Stomach smooth muscle (tissue), 2 donors: ENCODE data around the gene FADS6.

Source experiments
- H3K27ac ChIP-seq: one replicate; pipeline ENCODE4 v1.7.0; 2013; ENCODE audit warnings: mild to moderate bottlenecking, low read length, inconsistent platforms
- H3K27me3 ChIP-seq, 2 donors: one replicate each; pipeline ENCODE4 v1.7.0; 2013; ENCODE audit warnings: low read length in 2 of 2; ENCODE audit not compliant: insufficient read depth in 2 of 2, control insufficient read depth in 1 of 2
- H3K36me3 ChIP-seq, 2 donors: one replicate each; pipeline ENCODE4 v1.7.0; 2013; ENCODE audit warnings: low read length in 2 of 2; ENCODE audit not compliant: control insufficient read depth in 2 of 2, insufficient read depth in 2 of 2
- H3K4me1 ChIP-seq: one replicate; pipeline ENCODE4 v1.7.0; 2013; ENCODE audit warnings: low read length; ENCODE audit not compliant: control insufficient read depth, insufficient read depth
- H3K4me3 ChIP-seq, 2 donors: one replicate each; pipeline ENCODE4 v1.7.0; 2013; ENCODE audit warnings: low read length in 2 of 2
- H3K9ac ChIP-seq, 2 donors: one replicate each; pipeline ENCODE4 v1.7.0; 2013; ENCODE audit warnings: low read length in 2 of 2, mild to moderate bottlenecking in 1 of 2
- H3K9me3 ChIP-seq, 2 donors: one replicate each; pipeline ENCODE4 v1.7.0; 2013; ENCODE audit warnings: low read length in 2 of 2; ENCODE audit not compliant: control insufficient read depth in 2 of 2
- donor health status: healthy.
- donor health status: Pancreatic carcinoma.

Gene FADS6

DNA sequence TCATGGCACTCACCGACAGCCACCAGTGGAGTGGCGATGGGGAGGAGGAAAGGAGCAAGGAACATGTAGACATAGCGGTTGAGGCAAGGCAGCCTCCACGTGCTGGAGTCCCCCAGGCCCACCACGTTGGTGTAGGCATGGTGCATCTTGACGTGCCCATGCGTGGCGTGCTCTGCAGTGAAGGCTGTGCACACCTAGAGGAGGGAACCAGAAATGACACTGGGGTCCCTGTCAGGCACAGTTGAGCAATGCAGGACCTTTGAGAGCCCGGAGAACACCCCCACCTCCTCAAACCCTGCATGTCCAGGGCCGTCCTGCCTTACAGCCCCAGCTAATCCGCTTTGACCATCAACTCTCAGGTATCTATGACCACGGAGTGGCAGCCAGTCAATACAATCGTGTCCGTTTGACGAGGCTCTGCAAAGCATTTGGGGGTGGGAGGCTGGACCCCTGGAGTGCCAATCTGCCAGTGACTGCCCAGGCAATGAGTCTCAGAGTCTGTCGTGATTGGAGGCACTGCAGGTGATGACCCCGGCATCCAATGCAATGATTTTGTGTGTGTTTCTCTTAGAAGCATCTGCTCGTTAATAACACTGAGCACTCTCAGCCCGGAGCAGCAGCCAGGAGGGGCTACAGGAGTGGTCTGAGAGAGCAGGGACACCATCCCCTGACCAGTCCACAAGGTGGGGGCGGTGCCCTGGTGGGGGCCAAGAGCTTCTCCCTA lies 10.8 kb downstream of the FADS6 start:
- H3K27ac ChIP-seq, result no peak overlapping the region
- no peaks in the 10 kb centered on the region for H3K36me3 ChIP-seq
- no peak overlapping the region for H3K9ac ChIP-seq
- no peaks in the 10 kb centered on the region for H3K9me3 ChIP-seq
- no peaks in the 10 kb centered on the region for H3K4me1 ChIP-seq
- no peak overlapping the region for H3K4me3 ChIP-seq
- peaks cover 0 to 19% of the 10 kb centered on the region in 2 donors for H3K27me3 ChIP-seq

DNA sequence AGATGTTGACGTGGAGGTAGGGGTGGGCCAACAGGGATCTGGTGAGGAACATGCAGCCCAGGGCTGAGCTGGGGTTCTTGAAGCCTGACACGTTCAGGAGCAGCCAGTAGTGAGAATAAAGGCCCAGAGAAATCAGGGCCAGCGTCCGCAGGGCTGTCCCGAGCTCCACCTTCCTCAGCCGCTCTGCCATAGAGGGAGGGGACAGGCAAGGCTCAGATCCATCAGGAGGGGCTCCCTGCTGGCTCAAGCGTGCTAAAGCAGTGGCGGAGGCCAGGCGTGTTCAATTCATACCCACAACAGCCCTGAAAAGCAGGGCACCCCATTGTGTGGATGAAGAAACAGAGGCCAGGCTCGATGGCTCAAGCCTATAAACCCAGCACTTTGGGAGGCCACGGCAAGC lies 12.4 kb downstream of the FADS6 start:
- Histone ChIP-seq H3K36me3 (no peaks in the 10 kb centered on the region), H3K9ac (no peak overlapping the region), H3K4me3 (no peak overlapping the region), H3K4me1 (no peaks in the 10 kb centered on the region), H3K9me3 (no peaks in the 10 kb centered on the region), H3K27ac (no peak overlapping the region), H3K27me3 (peaks cover 0 to 19% of the 10 kb centered on the region in 2 donors)

DNA sequence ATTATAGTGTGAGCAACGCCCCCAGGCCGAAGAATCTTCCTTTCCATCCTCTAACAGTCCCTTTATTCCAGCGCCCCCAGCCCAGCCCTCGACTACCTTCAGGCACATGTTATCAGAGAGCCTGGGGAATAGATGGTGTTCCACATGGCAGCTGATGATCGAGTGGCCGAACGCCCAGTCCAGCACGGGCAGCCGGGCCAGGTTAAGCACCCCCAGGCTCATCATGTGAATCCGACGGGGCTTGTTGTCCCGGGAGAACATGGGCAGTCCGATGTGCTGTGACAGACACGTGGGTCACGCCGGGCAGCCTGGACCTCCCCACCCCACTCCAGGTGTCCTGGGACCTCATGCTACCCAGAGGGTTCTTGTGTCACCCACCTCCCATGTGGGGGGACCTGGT lies 14.1 kb downstream of the FADS6 start:
- H3K4me1 ChIP-seq, result no peaks in the 10 kb centered on the region
- H3K27ac ChIP-seq, result no peak overlapping the region
- no peaks in the 10 kb centered on the region for H3K9me3 ChIP-seq
- peaks cover 0 to 17% of the 10 kb centered on the region in 2 donors for H3K27me3 ChIP-seq
- no peaks in the 10 kb centered on the region for H3K36me3 ChIP-seq
- no peak overlapping the region for H3K4me3 ChIP-seq
- H3K9ac ChIP-seq, result no peak overlapping the region

DNA sequence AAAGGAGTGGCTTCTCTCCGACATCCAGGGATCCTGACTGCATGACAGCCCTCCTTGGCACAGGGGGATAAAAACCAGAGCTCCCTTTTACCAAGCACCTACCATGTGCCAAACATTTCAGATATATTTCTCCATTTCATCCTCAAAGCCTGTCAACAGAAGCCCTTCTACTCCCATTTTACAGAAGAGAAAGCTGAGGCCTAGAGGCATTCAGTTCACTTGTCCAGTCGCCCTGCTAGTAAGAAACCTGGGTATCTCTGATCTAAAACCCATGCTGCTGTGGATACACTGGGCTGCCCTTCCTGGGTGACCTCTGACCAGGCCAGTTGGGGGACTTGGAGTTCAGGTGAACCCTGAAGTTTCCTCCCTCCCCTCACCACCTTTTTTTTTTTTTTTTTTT lies 14.8 kb downstream of the FADS6 start:
- no peaks in the 10 kb centered on the region for H3K36me3 ChIP-seq
- H3K4me1 ChIP-seq, result no peaks in the 10 kb centered on the region
- H3K4me3 ChIP-seq, result no peak overlapping the region
- no peak overlapping the region for H3K9ac ChIP-seq
- H3K27me3 ChIP-seq, result peaks cover 0 to 14% of the 10 kb centered on the region in 2 donors
- H3K27ac ChIP-seq, result no peak overlapping the region
- H3K9me3 ChIP-seq, result no peaks in the 10 kb centered on the region

DNA sequence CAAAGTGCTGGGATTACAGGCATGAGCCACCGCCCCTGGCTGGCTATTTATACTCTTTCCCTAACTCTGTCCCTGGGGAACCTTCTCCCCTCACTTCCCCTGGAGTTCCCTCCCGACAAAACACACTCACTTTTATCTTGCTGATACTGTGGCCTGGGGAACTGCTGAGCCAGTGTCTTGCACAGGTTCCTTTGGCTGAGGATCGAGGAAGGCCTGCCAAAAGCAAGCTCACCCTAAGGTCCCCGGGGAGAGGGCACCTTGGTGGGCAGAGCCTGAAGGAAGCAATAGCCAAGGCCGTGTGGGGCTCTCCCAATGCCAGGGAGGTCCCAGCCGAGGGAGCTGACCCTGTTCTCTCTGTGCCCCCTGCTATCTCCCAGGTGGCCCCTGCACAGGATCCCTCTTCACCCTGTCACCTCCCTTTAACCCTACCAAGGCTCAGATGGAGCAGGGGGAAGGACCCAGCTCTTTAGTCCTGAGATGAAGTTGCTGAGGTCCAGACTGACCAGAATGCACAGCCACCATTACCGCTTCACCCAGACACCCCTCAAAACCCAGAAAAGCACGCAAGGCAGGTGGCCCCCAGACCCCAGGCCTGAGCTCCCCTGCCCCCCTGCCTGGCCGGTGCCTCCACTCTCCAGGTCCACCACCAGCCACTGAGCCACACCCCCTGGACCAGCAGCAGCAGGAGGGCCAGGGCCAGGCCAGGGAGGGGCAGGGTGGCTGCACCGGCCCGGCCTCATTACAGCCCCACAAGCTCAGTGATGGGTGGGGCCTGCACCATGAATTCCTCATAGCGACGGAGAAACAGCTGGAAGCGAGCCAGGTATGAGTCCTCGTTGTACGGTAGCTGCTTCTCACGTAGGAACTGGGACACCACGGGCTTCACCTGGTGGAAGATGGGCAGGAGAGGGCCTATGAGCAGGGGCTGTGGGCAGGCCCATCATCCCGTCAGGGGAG lies 15.6 kb downstream of the FADS6 start:
- Histone ChIP-seq H3K4me1 (no peaks in the 10 kb centered on the region), H3K36me3 (no peaks in the 10 kb centered on the region), H3K27me3 (peaks cover 0 to 11% of the 10 kb centered on the region in 2 donors), H3K9me3 (no peaks in the 10 kb centered on the region), H3K27ac (no peak overlapping the region), H3K4me3 (no peak overlapping the region), H3K9ac (no peak overlapping the region)

DNA sequence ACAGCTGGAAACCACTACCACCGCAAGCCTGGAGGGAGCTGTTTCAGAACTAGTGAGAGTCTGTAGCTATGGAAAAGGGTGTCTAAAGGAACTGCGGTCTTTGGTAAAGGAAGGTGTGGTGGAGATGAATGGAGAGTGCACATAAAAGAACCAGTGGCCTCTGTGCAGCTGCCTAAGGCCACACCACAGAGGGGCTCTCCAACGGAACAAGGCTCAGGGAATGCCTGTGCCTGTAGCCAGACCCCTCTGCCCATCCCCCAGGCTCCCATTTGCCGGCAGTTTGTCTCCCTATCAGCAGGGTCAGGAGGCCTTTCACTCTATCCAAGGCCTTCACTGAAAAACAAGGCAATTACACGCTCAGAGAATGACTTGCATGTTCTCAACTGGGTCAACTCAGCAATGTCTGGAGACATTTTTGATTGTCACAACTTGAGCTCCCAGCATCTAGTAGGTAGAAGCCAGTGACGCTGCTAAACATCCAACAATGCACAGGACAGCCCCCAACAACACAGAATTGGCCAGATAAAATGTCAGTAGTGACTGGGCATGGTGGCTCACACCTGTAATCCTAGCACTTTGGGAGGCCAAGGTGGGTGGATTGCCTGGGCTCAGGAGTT lies 17.3 kb downstream of the FADS6 start:
- Histone ChIP-seq H3K27ac (no peak overlapping the region), H3K9me3 (no peaks in the 10 kb centered on the region)

DNA sequence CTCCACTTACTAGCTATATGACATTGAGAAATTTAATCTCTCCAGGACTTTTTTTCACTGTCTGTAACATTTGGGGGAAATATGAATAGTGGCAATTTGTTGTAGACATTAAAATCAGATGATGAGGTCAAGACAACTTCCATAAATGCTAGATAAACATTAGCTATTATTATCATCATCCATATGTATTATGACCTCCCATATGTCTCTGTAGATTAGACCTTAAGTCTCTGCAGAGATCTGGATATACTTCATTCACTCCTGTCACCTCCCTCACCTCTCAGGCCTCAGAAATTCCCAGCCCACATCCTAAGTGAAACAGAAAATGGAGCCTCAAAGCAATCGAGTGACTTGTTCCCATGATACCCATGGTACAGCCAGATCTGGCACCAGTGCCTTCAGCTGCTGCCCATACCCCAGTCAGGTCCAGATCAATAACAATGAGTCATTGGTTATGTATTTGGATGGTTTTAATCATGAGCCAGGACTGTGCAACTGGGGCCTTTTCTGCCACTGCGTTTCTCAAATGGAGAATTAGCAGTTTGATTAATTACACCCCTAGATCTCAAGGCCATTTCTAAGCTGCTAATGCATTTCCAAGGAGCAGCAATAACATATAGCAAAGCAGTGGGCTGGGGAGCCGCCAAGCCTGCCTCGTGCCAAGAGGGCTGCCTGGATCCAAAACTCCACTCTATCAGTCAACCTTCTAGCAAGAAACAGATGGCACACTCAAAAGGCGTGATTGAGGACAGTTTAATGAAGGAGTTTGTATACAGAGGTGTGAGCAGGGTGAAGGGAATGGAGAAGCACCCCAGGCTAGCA lies 18.1 kb downstream of the FADS6 start:
- Histone ChIP-seq H3K27me3 (peaks cover 0 to 10% of the 10 kb centered on the region in 2 donors), H3K9ac (no peak overlapping the region), H3K4me1 (peaks cover 10% of the 10 kb centered on the region), H3K36me3 (no peaks in the 10 kb centered on the region), H3K9me3 (no peaks in the 10 kb centered on the region), H3K27ac (no peak overlapping the region), H3K4me3 (no peak overlapping the region)

More for the DNA sequence above, 17.3 kb downstream of the FADS6 start:
- Histone ChIP-seq H3K36me3 (no peaks in the 10 kb centered on the region), H3K27me3 (peaks cover 0 to 10% of the 10 kb centered on the region in 2 donors), H3K4me1 (peaks cover 10% of the 10 kb centered on the region), H3K9ac (no peak overlapping the region), H3K4me3 (no peak overlapping the region)

DNA sequence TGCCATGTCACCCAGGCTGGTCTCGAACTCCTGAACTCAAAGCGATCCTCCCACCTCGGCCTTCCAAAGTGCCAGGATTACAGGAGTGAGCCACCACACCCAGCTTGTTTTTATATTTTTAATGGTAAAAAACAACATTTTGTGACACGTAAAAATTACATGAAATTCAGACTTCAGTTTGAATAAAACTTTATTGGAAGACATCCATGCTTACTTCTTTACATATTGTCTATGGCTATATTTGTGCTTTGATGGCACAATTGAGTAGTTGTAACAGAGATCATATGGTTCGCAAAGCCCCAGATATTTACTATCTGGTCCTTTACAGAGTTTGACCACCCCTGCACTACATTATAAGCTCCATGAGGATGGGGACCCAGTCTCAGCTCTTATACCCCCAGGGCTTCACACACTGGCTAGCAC lies 18.8 kb downstream of the FADS6 start:
- no peak overlapping the region for H3K27ac ChIP-seq
- no peak overlapping the region for H3K9ac ChIP-seq
- H3K9me3 ChIP-seq, result no peaks in the 10 kb centered on the region
- peaks cover 10% of the 10 kb centered on the region for H3K4me1 ChIP-seq
- H3K36me3 ChIP-seq, result no peaks in the 10 kb centered on the region
- H3K27me3 ChIP-seq, result peaks cover 0 to 8% of the 10 kb centered on the region in 2 donors
- no peak overlapping the region for H3K4me3 ChIP-seq

DNA sequence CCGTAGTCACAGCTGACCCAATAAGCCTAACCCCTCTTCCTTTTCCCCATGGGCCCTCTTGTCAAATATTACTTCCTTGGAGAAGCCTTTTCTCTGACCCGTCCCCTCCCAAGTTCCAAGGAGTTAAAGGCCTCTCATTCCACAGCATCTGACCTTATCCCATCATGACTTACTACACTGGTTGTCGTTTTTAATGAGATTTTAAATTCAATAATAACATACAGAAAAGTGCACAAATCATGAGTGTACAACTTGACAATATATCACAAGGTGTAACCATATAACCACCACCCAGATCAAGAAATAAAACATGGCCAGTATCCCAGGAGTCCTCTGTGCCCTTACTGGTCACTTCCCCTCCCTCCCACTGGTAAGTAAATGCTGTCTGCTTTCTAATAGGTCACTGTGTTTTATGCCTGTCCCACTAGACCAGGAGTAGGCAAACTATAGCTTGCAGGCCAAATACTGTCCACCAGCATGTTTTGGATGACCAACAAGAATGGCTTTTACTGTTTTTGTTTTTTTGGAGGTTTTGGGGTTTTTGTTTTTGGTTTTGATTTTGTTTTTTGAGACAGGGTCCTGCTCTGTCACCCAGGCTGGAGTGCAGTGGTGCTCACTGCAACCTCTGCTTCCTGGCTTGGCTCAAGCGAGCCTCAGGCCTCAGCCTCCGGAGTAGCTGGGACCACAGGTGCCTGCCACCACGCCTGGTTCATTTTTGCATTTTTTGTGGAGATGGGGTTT lies 19.4 kb downstream of the FADS6 start:
- Histone ChIP-seq H3K4me1 (peaks cover 10% of the 10 kb centered on the region), H3K36me3 (no peaks in the 10 kb centered on the region), H3K27ac (peak overlapping the region; percentile 91), H3K4me3 (peak overlapping the region; percentile 86 to 92), H3K9ac (peak overlapping the region; percentile 90 to 93), H3K27me3 (peaks cover 0 to 8% of the 10 kb centered on the region in 2 donors), H3K9me3 (no peaks in the 10 kb centered on the region)
